Activated T-helper 1 cell treated with anti-CD3 and anti-CD28 coated beads, Interleukin-2, amount 50 U/mL, for 16 hours (primary cell): ENCODE measurements around the gene PGLYRP1.

Source experiments
- DNase-seq, 2 donors: peaks; one replicate each; pipeline ENCODE4 v3.0.0-alpha.2; 2020; ENCODE audit warnings: low read depth in 1 of 2, low spot score in 1 of 2

The PGLYRP1 gene, protein sequence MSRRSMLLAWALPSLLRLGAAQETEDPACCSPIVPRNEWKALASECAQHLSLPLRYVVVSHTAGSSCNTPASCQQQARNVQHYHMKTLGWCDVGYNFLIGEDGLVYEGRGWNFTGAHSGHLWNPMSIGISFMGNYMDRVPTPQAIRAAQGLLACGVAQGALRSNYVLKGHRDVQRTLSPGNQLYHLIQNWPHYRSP

GRCh38 chr19:46022431-46023310 is at the start of gene PGLYRP1:
PGLYRP1 (minus strand) TSS chr19:46023053; CDS start chr19:46023021, 32 bp downstream.
- no peak for DNase-seq

- no peak for DNase-seq
These were observed 47.0 kb upstream of the PGLYRP1 start for GRCh38 chr19:46069806-46070341.

GRCh38 chr19:46068345-46069258 is 45.7 kb upstream of the PGLYRP1 start:
- no peak for DNase-seq

- DNase-seq, result no peak
These were observed 44.8 kb upstream of the PGLYRP1 start for GRCh38 chr19:46067691-46068090.

GRCh38 chr19:46066471-46066870 is 43.6 kb upstream of the PGLYRP1 start:
- DNase-seq, result no peak

DNA sequence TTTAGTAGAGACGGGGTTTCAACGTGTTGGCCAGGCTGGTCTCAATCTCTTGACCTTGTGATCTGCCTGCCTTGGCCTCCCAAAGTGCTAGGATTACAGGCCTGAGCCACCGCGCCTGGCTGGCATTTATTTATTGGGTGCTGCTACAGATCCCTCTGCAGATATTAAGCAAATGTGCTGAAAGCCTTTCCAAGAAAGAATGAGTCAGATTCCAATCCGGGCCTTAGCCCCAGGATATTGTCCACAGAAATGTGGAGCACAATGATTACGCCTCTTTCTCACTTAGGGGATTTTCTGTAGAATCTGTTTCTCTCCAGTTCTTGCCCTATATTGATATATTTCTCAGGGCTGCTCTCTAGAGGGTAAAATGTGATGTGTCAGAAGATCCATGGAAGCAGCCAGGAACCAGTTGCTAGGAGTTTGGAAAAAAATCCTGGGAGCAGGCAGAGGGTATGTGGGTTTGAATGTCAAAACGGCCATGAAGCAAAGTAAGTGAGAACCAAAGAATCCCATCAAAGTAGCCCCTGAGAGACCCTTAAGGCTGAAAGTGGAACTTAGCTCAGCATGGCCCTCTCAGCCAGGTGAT is 42.7 kb upstream of the PGLYRP1 start:
- DNase-seq, result no peak

DNA sequence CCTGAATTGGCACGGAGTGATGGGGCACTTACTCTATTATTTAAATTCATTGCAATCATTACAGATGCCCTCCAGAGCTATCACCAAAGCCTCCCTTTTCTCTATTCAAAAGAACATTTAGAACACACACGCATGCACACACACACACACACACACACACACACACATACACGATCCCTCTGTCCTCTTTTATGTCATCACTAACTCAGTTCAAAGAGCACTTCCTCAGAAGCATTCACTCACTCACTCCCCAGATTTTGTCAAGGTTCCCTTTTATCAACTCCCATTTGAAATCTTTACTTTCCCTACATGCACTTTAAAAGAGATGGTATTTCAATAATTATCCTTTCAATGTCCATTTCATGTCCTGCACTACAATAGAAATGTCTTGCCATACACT is 40.3 kb upstream of the PGLYRP1 start:
- no peak for DNase-seq

GRCh38 chr19:46060012-46060411 is 37.2 kb upstream of the PGLYRP1 start:
- no peak for DNase-seq

DNA sequence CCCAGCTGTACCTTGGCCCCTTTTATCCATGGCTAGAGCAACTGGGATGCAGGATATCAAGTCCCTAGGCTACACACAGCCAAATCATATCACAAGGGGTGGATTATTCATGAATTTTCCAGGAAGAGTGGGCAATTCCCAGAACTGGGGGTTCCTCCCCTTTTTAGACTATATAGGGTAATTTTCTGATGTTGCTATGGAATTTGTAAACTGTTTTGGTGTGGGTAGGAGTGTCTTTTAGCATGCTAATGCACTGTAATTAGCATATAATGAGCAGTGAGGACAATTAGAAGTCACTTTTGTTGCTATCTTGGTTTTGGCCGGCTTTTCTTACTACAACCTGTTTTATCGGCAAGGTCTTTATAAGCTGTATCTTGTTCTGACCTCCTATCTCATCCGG is 35.9 kb upstream of the PGLYRP1 start:
- DNase-seq, result no peak

DNA sequence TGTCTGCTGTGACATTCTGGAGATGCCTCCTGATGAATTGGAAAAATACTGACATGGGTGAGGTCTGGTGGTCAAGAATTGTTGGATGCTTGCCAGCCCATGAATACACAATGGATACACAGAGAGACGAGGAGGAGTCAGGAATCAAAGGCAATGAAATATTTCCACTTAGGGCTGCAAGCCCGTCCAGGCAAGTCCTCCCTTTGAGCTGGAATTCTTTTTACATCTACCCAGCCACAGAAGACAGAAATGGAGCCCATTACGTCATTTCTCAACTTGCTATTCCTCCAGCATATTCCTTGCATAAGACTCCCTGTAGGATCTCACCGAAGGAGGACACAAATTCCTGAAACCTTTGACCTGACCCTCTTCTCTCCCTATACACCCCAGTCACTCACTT is 33.7 kb upstream of the PGLYRP1 start:
- DNase-seq, result no peak

DNA sequence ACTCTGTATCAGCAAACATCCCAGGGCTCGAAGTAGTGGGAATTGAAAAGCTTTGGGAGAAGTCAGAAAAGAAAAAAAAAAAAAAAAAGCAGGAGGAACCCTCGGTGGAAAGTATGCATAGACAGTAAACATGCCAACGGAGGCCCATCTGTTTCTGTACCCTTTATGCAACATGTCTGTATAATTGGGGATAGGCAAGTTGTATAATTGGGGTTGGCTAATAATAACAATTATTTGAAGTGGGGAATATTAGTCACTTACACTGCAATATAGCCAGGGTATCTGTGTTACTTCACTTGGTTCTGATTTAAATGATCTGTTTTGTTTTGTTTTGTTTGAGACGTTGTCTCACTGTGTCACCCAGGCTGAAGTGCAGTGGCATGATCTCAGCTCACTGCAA is 30.0 kb upstream of the PGLYRP1 start:
- DNase-seq, result no peak

DNA sequence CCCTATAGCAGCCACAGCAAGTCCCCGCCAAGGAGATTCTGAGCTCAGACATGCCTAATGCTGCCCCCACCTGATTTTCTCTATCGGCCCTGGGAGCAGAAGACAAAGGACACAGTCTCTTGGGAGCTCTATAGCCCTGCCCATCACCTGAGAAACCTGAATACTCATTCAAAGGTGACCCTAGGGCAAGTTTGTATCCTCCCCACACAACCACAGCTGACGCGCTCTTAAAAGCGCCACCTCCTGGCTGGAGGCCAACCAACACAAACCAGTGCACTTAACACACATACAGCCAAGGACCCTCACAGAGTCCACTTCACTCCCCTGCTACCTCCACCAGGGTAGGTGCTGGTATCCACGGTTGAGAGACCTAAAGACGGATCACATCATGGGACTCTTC is 26.7 kb upstream of the PGLYRP1 start:
- no peak for DNase-seq

DNA sequence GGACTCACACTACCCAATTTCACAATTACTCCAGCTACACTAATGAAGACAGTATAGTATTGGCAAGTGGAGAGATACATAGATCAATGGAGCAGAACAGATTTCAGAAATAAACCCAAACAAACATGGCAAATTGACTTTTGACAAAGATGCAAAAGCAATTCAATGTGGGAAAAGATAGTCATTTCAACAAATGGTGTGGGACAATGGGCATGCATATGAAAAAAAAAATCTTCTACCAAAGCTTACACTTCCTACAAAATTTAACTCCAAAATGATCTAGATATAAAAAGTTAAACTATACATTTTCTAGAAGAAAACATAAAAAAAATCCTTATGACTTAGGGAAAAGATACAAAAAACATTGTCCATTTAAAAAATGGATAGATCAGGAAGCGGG is 20.7 kb upstream of the PGLYRP1 start:
- no peak for DNase-seq

GRCh38 chr19:46042252-46042883 is 19.5 kb upstream of the PGLYRP1 start:
- no peak for DNase-seq

DNA sequence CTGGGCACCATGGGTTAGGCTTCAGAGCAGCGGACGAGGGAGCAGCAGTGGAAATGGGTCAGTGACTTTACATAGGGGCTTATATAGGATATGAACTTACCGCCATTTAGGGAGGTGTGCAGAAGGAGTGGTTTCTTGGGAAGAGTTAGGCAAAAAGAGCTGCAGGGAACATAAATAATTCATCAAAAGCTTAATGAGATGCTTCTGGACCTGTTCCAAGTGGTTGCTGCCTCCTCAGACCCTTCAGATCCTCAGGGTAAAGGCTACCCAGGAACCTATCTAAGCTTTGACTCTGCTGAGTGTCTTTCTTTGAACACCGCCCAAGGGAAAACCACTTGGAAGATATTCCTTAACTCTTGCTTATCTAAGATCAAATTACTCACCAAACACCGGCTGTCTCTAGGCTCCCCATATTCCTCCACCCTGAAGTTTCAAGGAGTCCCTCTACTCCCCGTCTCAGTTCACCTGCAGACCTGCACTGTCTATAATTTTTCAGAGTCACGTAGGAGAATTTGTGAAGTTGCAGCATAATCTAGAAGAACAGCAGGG is 18.2 kb upstream of the PGLYRP1 start, which contains the start of gene IGFL4:
TSS of gene IGFL4 (minus strand) at position 51 of the 549 bp plus-strand sequence. CDS start at position 11, 40 bp downstream.
- DNase-seq, result no peak

DNA sequence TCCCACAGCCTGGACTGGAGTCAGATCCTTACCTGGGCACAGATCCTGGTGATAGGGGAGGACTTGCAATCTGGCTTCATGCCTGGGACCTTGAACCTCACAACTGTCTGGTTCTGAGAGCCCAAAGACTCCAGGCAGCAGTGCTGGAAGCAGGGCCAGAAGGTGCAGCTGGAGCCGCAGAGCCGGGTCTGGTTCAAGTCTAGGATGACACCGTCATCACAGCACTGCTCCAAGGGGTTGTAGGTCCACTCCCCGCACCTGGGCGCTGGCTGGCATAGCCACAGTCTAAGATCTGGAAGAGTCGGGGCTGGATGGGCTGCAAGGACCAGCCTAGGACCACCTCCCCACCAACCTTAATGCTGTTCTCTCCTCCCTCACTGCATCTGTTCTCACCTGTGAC is 17.3 kb upstream of the PGLYRP1 start:
- no peak for DNase-seq

DNA sequence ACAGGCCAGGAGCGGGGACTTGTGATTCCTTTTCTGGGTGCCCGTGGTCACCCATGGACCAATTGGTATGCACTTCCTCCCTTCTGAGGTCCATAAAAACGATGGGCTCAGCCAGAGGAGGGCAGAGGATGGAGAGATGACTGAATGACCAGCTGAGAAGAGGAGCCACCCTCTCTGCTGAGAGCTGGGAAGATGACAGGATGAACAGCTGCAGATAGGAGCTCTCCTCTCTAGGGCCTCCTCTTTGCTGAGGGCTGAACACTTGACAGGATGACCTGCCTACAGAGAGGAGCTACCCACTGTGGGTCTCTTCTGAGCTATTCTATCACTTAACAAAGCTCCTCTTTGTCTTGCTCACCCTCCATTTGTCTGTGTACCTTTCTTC is 13.9 kb upstream of the PGLYRP1 start:
- no peak for DNase-seq

DNA sequence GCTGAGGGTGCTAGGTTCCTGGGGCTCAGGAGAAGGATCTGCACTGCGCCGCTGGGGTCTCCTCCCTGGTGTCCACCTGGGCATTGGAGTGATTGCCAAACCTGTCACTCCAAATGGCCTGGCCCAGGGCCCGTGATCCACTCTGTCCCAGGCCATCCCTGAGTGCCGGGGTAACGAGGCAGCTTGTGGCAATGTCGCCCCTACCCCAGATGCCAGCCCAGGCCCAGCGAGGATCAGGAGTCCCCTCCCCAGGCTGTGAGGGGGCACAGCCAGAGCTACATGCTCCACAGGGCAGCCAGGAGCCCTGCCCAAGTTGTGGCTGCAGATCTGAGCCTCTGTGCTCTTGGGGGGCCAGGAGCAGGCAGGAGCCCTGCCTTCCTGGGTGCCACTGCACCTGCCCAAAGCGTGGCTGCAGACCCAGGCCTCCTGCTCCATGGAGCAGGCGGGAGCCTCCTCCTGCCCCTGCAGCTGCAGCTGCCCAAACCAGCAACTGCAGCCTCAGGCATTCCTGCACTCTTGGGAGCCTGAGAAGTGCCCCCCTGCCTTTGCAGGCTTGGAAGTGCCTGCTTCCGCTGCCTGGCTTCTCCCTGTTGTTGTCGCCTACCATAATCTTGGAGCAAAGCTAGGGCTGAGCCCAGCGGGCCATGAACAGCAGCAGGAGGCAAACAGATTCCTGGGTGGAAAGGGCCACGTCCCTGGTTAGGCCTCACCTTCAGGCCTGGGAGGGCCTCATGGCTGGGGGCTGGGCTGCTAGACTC is 13.3 kb upstream of the PGLYRP1 start:
- no peak for DNase-seq

- DNase-seq, result no peak
These were observed 12.7 kb upstream of the PGLYRP1 start for GRCh38 chr19:46035546-46035945.
